ENCODE results near the gene SHCBP1. TPM values are rescaled to one million over a fixed set of nuclear protein-coding genes. Genes with fewer than 3 reads are reported as not detected.
A peak's percentile ranks its signal among the peaks of the same experiment; 100 is the strongest.

SHCBP1 gene
- total and polyA plus RNA-seq, 2 of the 13 experiments (the other 11 are each of a cell fraction or from before 2014, with no cell fraction given): 15.7 to 33.0 TPM

DNA sequence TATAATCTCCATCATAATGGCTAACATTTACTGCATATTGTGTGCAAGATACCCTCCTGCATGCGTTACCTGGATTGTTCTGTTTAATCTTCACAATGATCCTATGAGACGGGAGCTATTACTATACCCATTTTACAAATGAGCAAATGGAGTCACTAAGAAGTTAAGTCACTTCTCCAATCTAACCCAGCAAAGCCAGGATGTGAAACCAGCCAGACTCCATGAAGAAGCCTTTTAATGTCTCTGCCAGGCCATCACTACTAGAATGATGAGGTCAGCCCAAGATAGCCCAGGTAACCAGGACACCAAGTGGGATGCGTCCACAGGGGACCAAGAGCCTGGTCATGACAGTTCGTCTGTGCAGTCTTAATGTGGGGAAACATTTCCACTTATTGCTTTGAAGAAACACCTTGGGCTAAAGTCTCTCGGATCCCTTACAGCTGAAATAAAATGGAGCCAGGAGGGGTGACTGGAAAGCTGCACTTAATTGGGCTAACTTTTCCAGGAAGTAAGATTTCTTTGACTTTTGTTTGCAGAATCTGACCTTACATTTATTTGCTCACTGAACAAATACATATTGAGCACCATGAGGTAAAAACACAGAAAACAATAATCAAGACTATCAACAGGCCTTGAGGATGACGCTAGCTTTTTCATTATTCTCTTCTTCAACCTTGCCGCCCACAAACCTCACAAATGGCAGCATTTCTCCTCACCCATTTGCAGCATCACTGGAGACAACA is 926 bp upstream of the SHCBP1 start (continued):
- 0 out of 2 replicates have a peak, but pooled peaks have one; percentile 24 for TF ChIP-seq MEIS1 (CRISPR knock-in tag; IDR thresholded peaks at IDR 0.05; ENCODE audit: borderline replicate concordance)
- TF ChIP-seq ZZZ3 (CRISPR knock-in tag; IDR thresholded peaks at IDR 0.05; ENCODE audit: borderline replicate concordance): no peak
- TF ChIP-seq NCOA2 (CRISPR knock-in tag; IDR thresholded peaks at IDR 0.05): no peak
- TF ChIP-seq ZIK1 (CRISPR knock-in tag; IDR thresholded peaks at IDR 0.05; ENCODE audit: borderline replicate concordance, low read depth): no peak
- 0 out of 4 replicates have a peak, but pooled peaks of 1 of the 2 experiments have one; percentile 29 for TF ChIP-seq NR2F1 (CRISPR knock-in tag; IDR thresholded peaks at IDR 0.05)
- TF ChIP-seq SOX13 (IDR thresholded peaks at IDR 0.05): no peak
- TF ChIP-seq SOX13 (CRISPR knock-in tag; conservative IDR thresholded peaks at IDR 0.05 in 1 of 2, IDR thresholded peaks at IDR 0.05 in 1 of 2): peak in 1 of 2 experiments; percentile 59; a peak in 1 of 4 replicates
- TF ChIP-seq ARNTL (CRISPR knock-in tag; IDR thresholded peaks at IDR 0.05): no peak
- TF ChIP-seq RBFOX2 (IDR thresholded peaks at IDR 0.05; ENCODE audit: low read depth, low read length): no peak
- TF ChIP-seq ZNF337 (CRISPR knock-in tag; IDR thresholded peaks at IDR 0.05; ENCODE audit: borderline replicate concordance, low read depth): no peak
- peak; percentile 65; the same call in 1 of the 2 replicates for TF ChIP-seq KDM1A (CRISPR knock-in tag; IDR thresholded peaks at IDR 0.05)
- TF ChIP-seq ATF5 (CRISPR knock-in tag; IDR thresholded peaks at IDR 0.05; ENCODE audit: low read depth): no peak
- TF ChIP-seq SOX6 (IDR thresholded peaks at IDR 0.05): no peak
- TF ChIP-seq SOX6 (CRISPR knock-in tag; IDR thresholded peaks at IDR 0.05): peak; percentile 51; the same call in 1 of the 2 replicates
- 0 out of 2 replicates have a peak, but pooled peaks have one; percentile 28 for TF ChIP-seq ZNF775 (CRISPR knock-in tag; IDR thresholded peaks at IDR 0.05; ENCODE audit: borderline replicate concordance)
- TF ChIP-seq ZNF772 (CRISPR knock-in tag; IDR thresholded peaks at IDR 0.05): no peak
- TF ChIP-seq SALL1 (CRISPR knock-in tag; IDR thresholded peaks at IDR 0.05): peak; percentile 30; the same call in 1 of the 2 replicates
- TF ChIP-seq STAT5B (CRISPR knock-in tag; IDR thresholded peaks at IDR 0.05): no peak
- TF ChIP-seq ELF3 (CRISPR knock-in tag; IDR thresholded peaks at IDR 0.05): peak; percentile 80
- TF ChIP-seq, protein P1, sequence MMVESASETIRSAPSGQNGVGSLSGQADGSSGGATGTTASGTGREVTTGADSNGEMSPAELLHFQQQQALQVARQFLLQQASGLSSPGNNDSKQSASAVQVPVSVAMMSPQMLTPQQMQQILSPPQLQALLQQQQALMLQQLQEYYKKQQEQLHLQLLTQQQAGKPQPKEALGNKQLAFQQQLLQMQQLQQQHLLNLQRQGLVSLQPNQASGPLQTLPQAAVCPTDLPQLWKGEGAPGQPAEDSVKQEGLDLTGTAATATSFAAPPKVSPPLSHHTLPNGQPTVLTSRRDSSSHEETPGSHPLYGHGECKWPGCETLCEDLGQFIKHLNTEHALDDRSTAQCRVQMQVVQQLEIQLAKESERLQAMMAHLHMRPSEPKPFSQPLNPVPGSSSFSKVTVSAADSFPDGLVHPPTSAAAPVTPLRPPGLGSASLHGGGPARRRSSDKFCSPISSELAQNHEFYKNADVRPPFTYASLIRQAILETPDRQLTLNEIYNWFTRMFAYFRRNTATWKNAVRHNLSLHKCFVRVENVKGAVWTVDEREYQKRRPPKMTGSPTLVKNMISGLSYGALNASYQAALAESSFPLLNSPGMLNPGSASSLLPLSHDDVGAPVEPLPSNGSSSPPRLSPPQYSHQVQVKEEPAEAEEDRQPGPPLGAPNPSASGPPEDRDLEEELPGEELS (CRISPR knock-in tag; IDR thresholded peaks at IDR 0.05): peak; percentile 74
- TF ChIP-seq HHEX (CRISPR knock-in tag; IDR thresholded peaks at IDR 0.05): no peak
- no peak for TF ChIP-seq ZNF569 (CRISPR knock-in tag; IDR thresholded peaks at IDR 0.05; ENCODE audit: borderline replicate concordance)
- 0 out of 2 replicates have a peak, but pooled peaks have one; percentile 45 for TF ChIP-seq ISL2 (CRISPR knock-in tag; IDR thresholded peaks at IDR 0.05)
- no peak for TF ChIP-seq MED13 (CRISPR knock-in tag; IDR thresholded peaks at IDR 0.05)
- TF ChIP-seq, protein P2, sequence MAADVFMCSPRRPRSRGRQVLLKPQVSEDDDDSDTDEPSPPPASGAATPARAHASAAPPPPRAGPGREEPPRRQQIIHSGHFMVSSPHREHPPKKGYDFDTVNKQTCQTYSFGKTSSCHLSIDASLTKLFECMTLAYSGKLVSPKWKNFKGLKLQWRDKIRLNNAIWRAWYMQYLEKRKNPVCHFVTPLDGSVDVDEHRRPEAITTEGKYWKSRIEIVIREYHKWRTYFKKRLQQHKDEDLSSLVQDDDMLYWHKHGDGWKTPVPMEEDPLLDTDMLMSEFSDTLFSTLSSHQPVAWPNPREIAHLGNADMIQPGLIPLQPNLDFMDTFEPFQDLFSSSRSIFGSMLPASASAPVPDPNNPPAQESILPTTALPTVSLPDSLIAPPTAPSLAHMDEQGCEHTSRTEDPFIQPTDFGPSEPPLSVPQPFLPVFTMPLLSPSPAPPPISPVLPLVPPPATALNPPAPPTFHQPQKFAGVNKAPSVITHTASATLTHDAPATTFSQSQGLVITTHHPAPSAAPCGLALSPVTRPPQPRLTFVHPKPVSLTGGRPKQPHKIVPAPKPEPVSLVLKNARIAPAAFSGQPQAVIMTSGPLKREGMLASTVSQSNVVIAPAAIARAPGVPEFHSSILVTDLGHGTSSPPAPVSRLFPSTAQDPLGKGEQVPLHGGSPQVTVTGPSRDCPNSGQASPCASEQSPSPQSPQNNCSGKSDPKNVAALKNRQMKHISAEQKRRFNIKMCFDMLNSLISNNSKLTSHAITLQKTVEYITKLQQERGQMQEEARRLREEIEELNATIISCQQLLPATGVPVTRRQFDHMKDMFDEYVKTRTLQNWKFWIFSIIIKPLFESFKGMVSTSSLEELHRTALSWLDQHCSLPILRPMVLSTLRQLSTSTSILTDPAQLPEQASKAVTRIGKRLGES (CRISPR knock-in tag; IDR thresholded peaks at IDR 0.05; ENCODE audit: borderline replicate concordance): no peak
- TF ChIP-seq SAP130 (CRISPR knock-in tag; IDR thresholded peaks at IDR 0.05; ENCODE audit: low read depth): peak; percentile 47; the same call in 1 of the 2 replicates

All from HepG2 (cell line).